Osteocyte (in vitro differentiated cells): Measurements from ENCODE around the gene NXN. TPM values are rescaled to one million over a fixed set of nuclear protein-coding genes. Genes with fewer than 3 reads are reported as not detected.
"Not testable (repeated sequence)": the region's sequence is repeated elsewhere in the genome, so short reads cannot be mapped to it uniquely, and the experiment has no call there.

Experiments used
- DNase-seq: peaks from one replicate; pipeline ENCODE4 v3.0.0; 2021; ENCODE audit warnings: mixed read lengths; ENCODE audit not compliant: unreplicated experiment; ENCODE audit errors: extremely low spot score
- H3K27ac Mint-ChIP-seq: one replicate; pipeline ENCODE4 v1.8.0; 2021; ENCODE audit warnings: mild to moderate bottlenecking, mixed read lengths; ENCODE audit not compliant: unreplicated experiment
- H3K27me3 Mint-ChIP-seq: one replicate; pipeline ENCODE4 v1.8.0; 2021; ENCODE audit warnings: mixed read lengths; ENCODE audit not compliant: unreplicated experiment
- H3K36me3 Mint-ChIP-seq: one replicate; pipeline ENCODE4 v1.8.0; 2021; ENCODE audit warnings: mixed read lengths; ENCODE audit not compliant: unreplicated experiment
- H3K4me1 Mint-ChIP-seq: one replicate; pipeline ENCODE4 v1.8.0; 2021; ENCODE audit warnings: mixed read lengths; ENCODE audit not compliant: unreplicated experiment
- H3K4me3 Mint-ChIP-seq: one replicate; pipeline ENCODE4 v1.8.0; 2021; ENCODE audit warnings: mild to moderate bottlenecking, moderate library complexity, mixed read lengths; ENCODE audit not compliant: unreplicated experiment
- H3K9me3 Mint-ChIP-seq: one replicate; pipeline ENCODE4 v1.8.0; 2021; ENCODE audit warnings: mixed read lengths; ENCODE audit not compliant: unreplicated experiment
- CTCF ChIP-seq: fragments of 200-600 bp; sonication (generic); IDR thresholded peaks from 2 replicates; pipeline ENCODE4 v1.5.0; 2021; ENCODE audit warnings: antibody characterized with exemption, mild to moderate bottlenecking, moderate library complexity
- total RNA-seq: library from RNA; stranded (reverse); gene quantifications from 2 replicates; pipeline ENCODE4 v1.2.1, GENCODE V29; 2021

The NXN gene
- total RNA-seq, 1 donor from 2014 or later: 123 TPM

GRCh38 chr17:841313-841712 is 138.3 kb downstream of the NXN start:
- Mint-ChIP-seq H3K9me3 (no peaks in the 10 kb centered on the region), H3K27me3 (no peaks in the 10 kb centered on the region), H3K36me3 (peaks cover 6% of the 10 kb centered on the region), H3K4me1 (peaks cover 15% of the 10 kb centered on the region), H3K27ac (no peak overlapping the region), H3K4me3 (no peak overlapping the region)
- no peak for DNase-seq
- no peak for TF ChIP-seq CTCF

GRCh38 chr17:838486-838885 is 141.1 kb downstream of the NXN start:
- peaks cover 2% of the 10 kb centered on the region for H3K36me3 Mint-ChIP-seq
- H3K27ac Mint-ChIP-seq: no peak overlapping the region
- H3K27me3 Mint-ChIP-seq: no peaks in the 10 kb centered on the region
- no peak for DNase-seq
- TF ChIP-seq CTCF: no peak
- H3K4me3 Mint-ChIP-seq: no peak overlapping the region
- peaks cover 22% of the 10 kb centered on the region for H3K4me1 Mint-ChIP-seq
- no peaks in the 10 kb centered on the region for H3K9me3 Mint-ChIP-seq

GRCh38 chr17:836151-836550 is 143.4 kb downstream of the NXN start:
- no peak for TF ChIP-seq CTCF
- Mint-ChIP-seq H3K27ac (peak overlapping the region; percentile 80), H3K4me1 (peaks cover 20% of the 10 kb centered on the region), H3K36me3 (peaks cover 6% of the 10 kb centered on the region), H3K4me3 (no peak overlapping the region), H3K9me3 (no peaks in the 10 kb centered on the region), H3K27me3 (no peaks in the 10 kb centered on the region)
- no peak for DNase-seq

- not testable (repeated sequence) for DNase-seq, H3K9me3 Mint-ChIP-seq, H3K27me3 Mint-ChIP-seq, H3K36me3 Mint-ChIP-seq, H3K4me3 Mint-ChIP-seq
- H3K27ac Mint-ChIP-seq: peak overlapping the region; percentile 95
- H3K4me1 Mint-ChIP-seq: peaks cover 20% of the 10 kb centered on the region
These were observed 143.9 kb downstream of the NXN start for GRCh38 chr17:835721-836120.

- Mint-ChIP-seq H3K27me3 (no peaks in the 10 kb centered on the region), H3K9me3 (no peaks in the 10 kb centered on the region), H3K27ac (peak overlapping the region; percentile 95), H3K4me3 (peak overlapping the region; percentile 23), H3K36me3 (peaks cover 6% of the 10 kb centered on the region), H3K4me1 (peaks cover 21% of the 10 kb centered on the region)
- no peak for TF ChIP-seq CTCF
- DNase-seq: no peak
These were observed 144.3 kb downstream of the NXN start for GRCh38 chr17:835263-835662.

- peaks cover 27% of the 10 kb centered on the region for H3K4me1 Mint-ChIP-seq
- no peak for DNase-seq
- no peaks in the 10 kb centered on the region for H3K9me3 Mint-ChIP-seq
- no peak for TF ChIP-seq CTCF
- H3K36me3 Mint-ChIP-seq: peaks cover 6% of the 10 kb centered on the region
- peak overlapping the region; percentile 95 for H3K27ac Mint-ChIP-seq
- H3K4me3 Mint-ChIP-seq: no peak overlapping the region
- no peaks in the 10 kb centered on the region for H3K27me3 Mint-ChIP-seq
These were observed 145.4 kb downstream of the NXN start for GRCh38 chr17:834136-834535.
